Measurements from ENCODE around the gene ACADS.
A peak's percentile ranks its signal among the peaks of the same experiment; 100 is the strongest.

ACADS gene

GRCh38 chr12:120758798-120759590, 33.4 kb downstream of the ACADS start:
- no peak for DNase-seq

- DNase-seq, result no peak
These were observed 34.1 kb downstream of the ACADS start for GRCh38 chr12:120759591-120760348.

GRCh38 chr12:120760349-120761254, 35.0 kb downstream of the ACADS start:
- DNase-seq, result no peak

GRCh38 chr12:120761519-120761934, 35.9 kb downstream of the ACADS start:
- no peak for DNase-seq

GRCh38 chr12:120762086-120762485, 36.5 kb downstream of the ACADS start:
- no peak for DNase-seq

GRCh38 chr12:120763250-120763649, 37.6 kb downstream of the ACADS start:
- DNase-seq, result no peak

- DNase-seq, result no peak
These were observed 39.2 kb downstream of the ACADS start for GRCh38 chr12:120764816-120765215.

- no peak for DNase-seq
These were observed 40.9 kb downstream of the ACADS start for GRCh38 chr12:120766566-120766965.

GRCh38 chr12:120767071-120768024, 41.7 kb downstream of the ACADS start:
- no peak for DNase-seq

- DNase-seq, result no peak
These were observed 45.5 kb downstream of the ACADS start for GRCh38 chr12:120771097-120771496.

- DNase-seq, result no peak
These were observed 48.7 kb downstream of the ACADS start for GRCh38 chr12:120774169-120774916.

GRCh38 chr12:120775862-120776552, 50.4 kb downstream of the ACADS start:
- no peak for DNase-seq

- DNase-seq, result peak; percentile 26 to 52
These were observed 57.6 kb downstream of the ACADS start for GRCh38 chr12:120783197-120783596.

- DNase-seq, result no peak
These were observed 59.2 kb downstream of the ACADS start for GRCh38 chr12:120784804-120785203.

GRCh38 chr12:120787889-120788288, 62.3 kb downstream of the ACADS start:
- DNase-seq, result no peak

Measured in inflammatory macrophage (primary cell).